Liver (tissue), 3 donors: ENCODE data around the gene GPR31.

Experiments
- ATF3 ChIP-seq: IDR thresholded peaks from 2 replicates; pipeline ENCODE4 v1.6.1; 2016; ENCODE audit warnings: antibody characterized with exemption
- CTCF ChIP-seq: fragments of 150-350 bp; IDR thresholded peaks from 2 replicates; pipeline ENCODE4 v1.5.1; 2017; ENCODE audit warnings: improper control_type of control experiment, low read depth, low read length; ENCODE audit not compliant: missing input control
- EGR1 ChIP-seq, 2 donors: IDR thresholded peaks; 2 replicates each; pipeline ENCODE4 v1.6.1; 2016 to 2018; ENCODE audit warnings: antibody characterized with exemption in 2 of 2, low read depth in 2 of 2
- FOXA1 ChIP-seq: IDR thresholded peaks from 2 replicates; pipeline ENCODE4 v1.6.1; 2016; ENCODE audit warnings: antibody characterized with exemption
- GABPA ChIP-seq, 2 donors: IDR thresholded peaks in 1 of 2; conservative IDR thresholded peaks in 1 of 2; 2 replicates each; pipeline ENCODE4 v1.6.1; 2016; ENCODE audit warnings: antibody characterized with exemption in 2 of 2, mild to moderate bottlenecking in 1 of 2, moderate library complexity in 1 of 2
- JUND ChIP-seq, 2 donors: IDR thresholded peaks; 2 replicates each; pipeline ENCODE4 v1.6.1; 2016; ENCODE audit warnings: antibody characterized with exemption in 2 of 2
- MAX ChIP-seq: IDR thresholded peaks from 2 replicates; pipeline ENCODE4 v1.6.1; 2016; ENCODE audit warnings: antibody characterized with exemption
- REST ChIP-seq: IDR thresholded peaks from 2 replicates; pipeline ENCODE4 v1.6.1; 2016; ENCODE audit warnings: antibody characterized with exemption, mild to moderate bottlenecking
- TAF1 ChIP-seq: conservative IDR thresholded peaks from 2 replicates; pipeline ENCODE4 v1.6.1; 2016; ENCODE audit warnings: antibody characterized with exemption, mild to moderate bottlenecking
- donor health status: healthy.
- donor health status: healthy.

GRCh38 chr6:167143041-167143440, 14.7 kb downstream of the GPR31 start:
- no peak for TF ChIP-seq CTCF
- TF ChIP-seq MAX, result no peak
- no peak for TF ChIP-seq REST
- no peak for TF ChIP-seq TAF1
- TF ChIP-seq JUND (IDR thresholded peaks at IDR 0.05), result no peak
- TF ChIP-seq FOXA1, result no peak
- no peak for TF ChIP-seq GABPA (IDR thresholded peaks at IDR 0.05 in 1 of 2, conservative IDR thresholded peaks at IDR 0.05 in 1 of 2)
- TF ChIP-seq EGR1 (IDR thresholded peaks at IDR 0.05; ENCODE audit: low read depth in 2 of 2), result no peak
- TF ChIP-seq ATF3, result no peak
